Cerebellar nuclear complex (tissue), 1 donor: Measurements from ENCODE around the gene VGLL4.
"Not testable (repeated sequence)": the region's sequence is repeated elsewhere in the genome, so short reads cannot be mapped to it uniquely, and the experiment has no call there.

Experiments used
- DNase-seq, 2 experiments: peaks; one replicate each; lab custom pipeline; 2025; lab: John Stamatoyannopoulos, UW

VGLL4 gene

GRCh38 chr3:11606090-11606784 is 37.5 kb downstream of the VGLL4 start:
- DNase-seq = no peak

- no peak for DNase-seq
These were observed 38.3 kb downstream of the VGLL4 start for GRCh38 chr3:11605398-11605797.

- no peak for DNase-seq
These were observed 39.4 kb downstream of the VGLL4 start for GRCh38 chr3:11604139-11604892.

- DNase-seq = no peak
These were observed 40.1 kb downstream of the VGLL4 start for GRCh38 chr3:11603628-11604027.

GRCh38 chr3:11602886-11603527 is 40.7 kb downstream of the VGLL4 start:
- DNase-seq = no peak

GRCh38 chr3:11602239-11602840 is 41.4 kb downstream of the VGLL4 start:
- no peak for DNase-seq

GRCh38 chr3:11601446-11602238 is 42.1 kb downstream of the VGLL4 start:
- no peak for DNase-seq

GRCh38 chr3:11600501-11601282 is 43.0 kb downstream of the VGLL4 start:
- no peak for DNase-seq

GRCh38 chr3:11596387-11596786 is 47.3 kb downstream of the VGLL4 start:
- DNase-seq = no peak

GRCh38 chr3:11595024-11595423 is 48.7 kb downstream of the VGLL4 start:
- not testable (repeated sequence) for DNase-seq

GRCh38 chr3:11593318-11594034 is 50.2 kb downstream of the VGLL4 start:
- DNase-seq = no peak

GRCh38 chr3:11592445-11593298 is 51.0 kb downstream of the VGLL4 start:
- DNase-seq = no peak

GRCh38 chr3:11591391-11592282 is 52.1 kb downstream of the VGLL4 start:
- DNase-seq = peak in 1 of 2 experiments; percentile 54

- no peak for DNase-seq
These were observed 52.7 kb downstream of the VGLL4 start for GRCh38 chr3:11591002-11591355.

- DNase-seq = no peak
These were observed 54.0 kb downstream of the VGLL4 start for GRCh38 chr3:11589706-11590105.

GRCh38 chr3:11588755-11589154 is 55.0 kb downstream of the VGLL4 start:
- DNase-seq = no peak

- no peak for DNase-seq
These were observed 55.4 kb downstream of the VGLL4 start for GRCh38 chr3:11588338-11588737.

GRCh38 chr3:11587766-11588165 is 55.9 kb downstream of the VGLL4 start:
- no peak for DNase-seq
